Measurements from ENCODE around the gene ERC2. TPM values are rescaled to one million over a fixed set of nuclear protein-coding genes. Genes with fewer than 3 reads are reported as not detected.

ERC2 gene
- total RNA-seq, 6 donors from 2014 or later = 0.67 to 14.7 (median 1.3) TPM

DNA sequence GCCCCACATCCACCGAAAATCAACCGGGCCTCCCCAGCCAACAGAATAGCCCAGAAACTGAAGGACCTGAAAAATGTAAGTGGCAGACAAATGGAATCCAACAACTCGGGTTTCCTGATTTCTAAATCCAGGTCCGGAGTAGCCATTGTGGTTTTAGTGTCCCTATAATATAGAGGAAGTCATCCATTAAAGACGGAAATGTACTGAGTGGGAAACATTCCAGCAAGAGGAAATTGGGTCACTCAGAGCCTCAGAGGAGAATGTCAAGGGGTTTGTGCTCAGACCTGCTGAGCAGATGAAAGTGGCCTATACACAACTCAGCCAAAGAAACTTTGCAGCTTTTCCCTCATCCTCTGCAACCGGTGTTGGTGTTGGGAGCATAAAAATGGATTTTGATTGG, 366.7 kb downstream of the ERC2 start:
- no peaks in the 10 kb centered on the region for H3K4me1 ChIP-seq
- ATAC-seq (ENCODE audit: low FRiP score in 2 of 2) (no peak), DNase-seq (no peak)
- H3K36me3 ChIP-seq = no peaks in the 10 kb centered on the region
- no peaks in the 10 kb centered on the region for H3K27me3 ChIP-seq
- 30 to 33% methylated on average over 6 of the region's 6 CpGs for WGBS, 2 donors
- H3K27ac ChIP-seq = no peak overlapping the region
- no peak overlapping the region for H3K4me3 ChIP-seq
- TF ChIP-seq POLR2A (IDR thresholded peaks at IDR 0.05) (no peak), POLR2AphosphoS5 (IDR thresholded peaks at IDR 0.05) (no peak), CTCF (IDR thresholded peaks at IDR 0.05) (no peak), EP300 (IDR thresholded peaks at IDR 0.05) (no peak)
- no peaks in the 10 kb centered on the region for H3K9me3 ChIP-seq

- 87 to 95% methylated on average over 2 of the region's 2 CpGs for WGBS, 2 donors
- no peaks in the 10 kb centered on the region for H3K36me3 ChIP-seq
- TF ChIP-seq CTCF (IDR thresholded peaks at IDR 0.05) (no peak), EP300 (IDR thresholded peaks at IDR 0.05) (no peak), POLR2A (IDR thresholded peaks at IDR 0.05) (no peak), POLR2AphosphoS5 (IDR thresholded peaks at IDR 0.05) (no peak)
- H3K4me3 ChIP-seq = no peak overlapping the region
- DNase-seq (no peak), ATAC-seq (ENCODE audit: low FRiP score in 2 of 2) (no peak)
- no peaks in the 10 kb centered on the region for H3K4me1 ChIP-seq
- H3K9me3 ChIP-seq = no peaks in the 10 kb centered on the region
- no peaks in the 10 kb centered on the region for H3K27me3 ChIP-seq
- no peak overlapping the region for H3K27ac ChIP-seq
These were observed 371.3 kb downstream of the ERC2 start for GRCh38 chr3:56096999-56097398.

- Histone ChIP-seq H3K4me1 (no peaks in the 10 kb centered on the region), H3K27me3 (no peaks in the 10 kb centered on the region)
These were observed 374.1 kb downstream of the ERC2 start for GRCh38 chr3:56094170-56094569.

DNA sequence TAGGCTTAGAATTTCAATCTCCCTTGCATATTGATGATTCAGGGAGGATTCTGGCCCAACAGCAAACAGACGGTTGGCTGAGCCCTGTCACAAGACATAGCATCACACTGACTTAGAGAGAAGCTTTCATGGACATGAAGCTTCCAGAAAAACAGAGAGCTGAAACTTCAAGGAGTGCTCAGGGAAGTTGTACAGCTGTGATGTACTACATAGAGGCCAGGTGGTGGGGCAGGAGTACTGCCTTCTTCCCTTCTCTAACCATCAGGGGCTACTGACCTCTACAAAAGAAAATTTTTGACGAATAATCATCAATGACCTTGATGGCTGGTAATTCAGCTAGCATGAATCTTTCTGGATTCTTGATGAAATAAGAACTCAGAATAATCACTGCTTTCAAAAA, 378.5 kb downstream of the ERC2 start:
- 88 to 95% methylated on average over 2 of the region's 2 CpGs for WGBS, 2 donors
- ATAC-seq (ENCODE audit: low FRiP score in 2 of 2) = no peak
- no peak overlapping the region for H3K27ac ChIP-seq
- TF ChIP-seq EP300 (IDR thresholded peaks at IDR 0.05) (no peak), POLR2A (IDR thresholded peaks at IDR 0.05) (no peak), CTCF (IDR thresholded peaks at IDR 0.05) (no peak)
- no peak for DNase-seq
- H3K4me3 ChIP-seq = no peak overlapping the region
- H3K4me1 ChIP-seq = no peaks in the 10 kb centered on the region
- H3K9me3 ChIP-seq = no peaks in the 10 kb centered on the region
- no peaks in the 10 kb centered on the region for H3K27me3 ChIP-seq
- no peaks in the 10 kb centered on the region for H3K36me3 ChIP-seq

More at GRCh38 chr3:56094170-56094569, 374.1 kb downstream of the ERC2 start:
- Histone ChIP-seq H3K36me3 (no peaks in the 10 kb centered on the region), H3K27ac (no peak overlapping the region), H3K4me3 (no peak overlapping the region), H3K9me3 (no peaks in the 10 kb centered on the region)
- TF ChIP-seq EP300 (IDR thresholded peaks at IDR 0.05) = no peak
- no peak for TF ChIP-seq CTCF (IDR thresholded peaks at IDR 0.05)
- no peak for TF ChIP-seq POLR2A (IDR thresholded peaks at IDR 0.05)
- TF ChIP-seq POLR2AphosphoS5 (IDR thresholded peaks at IDR 0.05) = no peak
- ATAC-seq (ENCODE audit: low FRiP score in 2 of 2) (peak in 1 of 2 donors; percentile 37), DNase-seq (no peak)

DNA sequence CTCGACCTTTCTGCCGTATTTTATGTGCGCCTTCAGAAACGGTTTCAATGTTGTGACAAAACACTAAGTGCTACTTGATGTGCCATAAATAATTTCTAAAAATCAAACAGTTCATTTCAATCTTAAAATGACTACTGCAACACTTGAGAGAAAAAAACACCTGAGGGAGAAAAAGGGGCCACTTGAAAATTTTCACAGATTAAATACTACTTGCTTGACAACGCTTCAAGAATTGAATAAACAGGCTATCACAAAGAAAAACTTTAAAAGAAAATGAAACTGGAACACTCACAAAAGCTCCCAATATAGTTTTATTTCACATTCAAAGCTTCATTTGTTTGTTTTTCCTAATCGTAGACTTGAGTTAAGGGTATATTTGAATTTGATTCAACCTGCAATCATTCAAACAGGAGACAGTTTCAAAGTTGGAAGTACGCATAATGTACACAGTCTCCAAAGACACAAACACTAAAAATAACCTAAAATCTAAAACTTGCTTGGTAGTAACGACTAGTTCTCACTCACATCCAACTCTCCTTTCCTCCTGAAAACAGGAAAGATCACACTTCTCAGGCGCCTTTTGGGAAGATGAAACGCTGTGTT, 380.7 kb downstream of the ERC2 start:
- no peaks in the 10 kb centered on the region for H3K4me1 ChIP-seq
- no peak for ATAC-seq (ENCODE audit: low FRiP score in 2 of 2)
- peak overlapping the region in 1 of 4 donors; percentile 21 for H3K4me3 ChIP-seq
- H3K9me3 ChIP-seq = no peaks in the 10 kb centered on the region
- no peak for DNase-seq
- TF ChIP-seq POLR2AphosphoS5 (IDR thresholded peaks at IDR 0.05) (no peak), CTCF (IDR thresholded peaks at IDR 0.05) (no peak), EP300 (IDR thresholded peaks at IDR 0.05) (no peak), POLR2A (IDR thresholded peaks at IDR 0.05) (no peak)
- WGBS, 2 donors = 53 to 54% methylated on average over 10 of the region's 10 CpGs
- H3K27me3 ChIP-seq = no peaks in the 10 kb centered on the region
- no peak overlapping the region for H3K27ac ChIP-seq
- H3K36me3 ChIP-seq = no peaks in the 10 kb centered on the region

Measured in upper lobe of left lung (tissue), 6 donors.